Keratinocyte (primary cell): Measurements from ENCODE around the gene TEKT5. TPM values are rescaled to one million over a fixed set of nuclear protein-coding genes. Genes with fewer than 3 reads are reported as not detected.

Source experiments
- DNase-seq: peaks from one replicate; pipeline ENCODE4 v3.0.0-alpha.2; 2011; ENCODE audit warnings: low read depth, missing footprints, low spot score
- FAIRE-seq: peaks from 2 replicates; lab custom pipeline; 2011; peaks lifted over from hg19 to GRCh38; lab: Jason Lieb, UNC
- H2AFZ ChIP-seq: 2 replicates; pipeline ENCODE4 v1.6.0; 2012; ENCODE audit warnings: low read length, control low read depth, inconsistent platforms; ENCODE audit not compliant: control insufficient read depth
- H3K27ac ChIP-seq: 2 replicates; pipeline ENCODE4 v1.5.1; 2011; ENCODE audit warnings: low read length; ENCODE audit not compliant: control insufficient read depth, insufficient read depth
- H3K27me3 ChIP-seq: 3 replicates; pipeline ENCODE4 v1.6.0; 2011; ENCODE audit warnings: low read length; ENCODE audit not compliant: control insufficient read depth, insufficient read depth; ENCODE audit errors: extremely low read depth
- H3K36me3 ChIP-seq, 2 experiments: 2 replicates in 1 of 2; 3 replicates in 1 of 2; pipeline ENCODE4 v1.5.1; 2011; ENCODE audit warnings: low read length in 2 of 2, mild to moderate bottlenecking in 1 of 2; ENCODE audit not compliant: control insufficient read depth in 2 of 2, insufficient read depth in 2 of 2; ENCODE audit errors: extremely low read depth in 1 of 2
- H3K4me1 ChIP-seq: 3 replicates; pipeline ENCODE4 v1.5.1; 2011; ENCODE audit warnings: low read length; ENCODE audit not compliant: control insufficient read depth, insufficient read depth; ENCODE audit errors: extremely low read depth
- H3K4me2 ChIP-seq: 3 replicates; pipeline ENCODE4 v1.6.0; 2011; ENCODE audit warnings: low read depth, low read length; ENCODE audit not compliant: control insufficient read depth, insufficient read depth; ENCODE audit errors: extremely low read depth
- H3K4me3 ChIP-seq, 3 experiments: fragments of 200-600 bp in 1 of 3; sonication (generic) in 1 of 3; 2 replicates in 2 of 3; 3 replicates in 1 of 3; pipeline ENCODE4 v1.5.1; 2011 to 2016; ENCODE audit warnings: low read length in 3 of 3, mild to moderate bottlenecking in 3 of 3, control low read depth in 2 of 3, inconsistent platforms in 1 of 3, low read depth in 1 of 3, mixed read lengths in 1 of 3, mixed run types in 1 of 3, moderate library complexity in 1 of 3; ENCODE audit not compliant: control insufficient read depth in 2 of 3, insufficient read depth in 2 of 3; ENCODE audit errors: extremely low read depth in 1 of 3
- H3K79me2 ChIP-seq: 2 replicates; pipeline ENCODE4 v1.6.0; 2012; ENCODE audit warnings: low read length; ENCODE audit not compliant: control insufficient read depth, insufficient read depth
- H3K9ac ChIP-seq: 3 replicates; pipeline ENCODE4 v1.6.0; 2011; ENCODE audit warnings: low read length; ENCODE audit not compliant: control insufficient read depth, insufficient read depth; ENCODE audit errors: extremely low read depth
- H3K9me1 ChIP-seq: 3 replicates; pipeline ENCODE4 v1.6.0; 2011; ENCODE audit warnings: low read length; ENCODE audit not compliant: control insufficient read depth, insufficient read depth; ENCODE audit errors: extremely low read depth
- H3K9me3 ChIP-seq: 2 replicates; pipeline ENCODE4 v1.5.1; 2012; ENCODE audit warnings: low read depth, low read length; ENCODE audit not compliant: control insufficient read depth
- H4K20me1 ChIP-seq: 3 replicates; pipeline ENCODE4 v1.6.0; 2011; ENCODE audit warnings: low read length; ENCODE audit not compliant: control insufficient read depth, insufficient read depth; ENCODE audit errors: extremely low read depth
- CTCF ChIP-seq, 3 experiments: IDR thresholded peaks in 1 of 3; conservative IDR thresholded peaks in 1 of 3; optimal IDR thresholded peaks in 1 of 3; 2 replicates in 2 of 3; 3 replicates in 1 of 3; pipeline versions ENCODE3 to v1.5.1; 2011; ENCODE audit warnings: low read length in 3 of 3, mild to moderate bottlenecking in 3 of 3, moderate library complexity in 2 of 3, control low read depth in 1 of 3, inconsistent platforms in 1 of 3; ENCODE audit not compliant: insufficient read depth in 2 of 3; ENCODE audit errors: extremely low read depth in 1 of 3
- EZH2 ChIP-seq: IDR thresholded peaks from one replicate; pipeline ENCODE4 v1.6.1; 2012; ENCODE audit warnings: inconsistent platforms, mild to moderate bottlenecking, low read length, moderate library complexity
- dilution Hi-C: fragments of 300-500 bp; cut with MboI; formaldehyde crosslinking; loops from one replicate; pipeline ENCODE4 v1.7.0; 2020; ENCODE audit warnings: low sequenced_read_pairs; ENCODE audit not compliant: extremely low pct_ligation_motif_present
- polyA plus RNA-seq, 5 experiments: library from polyadenylated mRNA; depleted of rRNA in 3 of 5; stranded (reverse) in 3 of 5; stranded (forward) in 1 of 5; unstranded in 1 of 5; fragments of >200 nt; gene quantifications; 1 replicate in 1 of 5; 2 replicates in 3 of 5; 3 replicates in 1 of 5; pipeline versions ENCODE4 v1.2.1 to v1.2.3, GENCODE V29; 2011 to 2012; ENCODE audit warnings: missing spikeins in 2 of 5, low read depth in 1 of 5, low replicate concordance in 1 of 5

The TEKT5 gene
- polyA plus RNA-seq, 1 donor (not counting 4 experiments of a cell fraction or from before 2014, with no cell fraction given) = not detected

- dilution Hi-C loops = no loop called here
Observed at GRCh38 chr16:10598157-10598556, 96.6 kb downstream of the TEKT5 start.

GRCh38 chr16:10597187-10597601 is 97.5 kb downstream of the TEKT5 start:
- no peaks in the 10 kb centered on the region for H3K36me3 ChIP-seq
- no peaks in the 10 kb centered on the region for H3K27me3 ChIP-seq
- H3K9me3 ChIP-seq = no peaks in the 10 kb centered on the region
- H3K4me1 ChIP-seq = peaks cover 20% of the 10 kb centered on the region
- no peak overlapping the region for H3K4me2 ChIP-seq
- dilution Hi-C loops = no loop called here
- TF ChIP-seq CTCF (optimal IDR thresholded peaks at IDR 0.05 in 1 of 3, IDR thresholded peaks at IDR 0.05 in 1 of 3, conservative IDR thresholded peaks at IDR 0.05 in 1 of 3; ENCODE audit: extremely low read depth in 1 of 3, insufficient read depth in 2 of 3, low read length in 3 of 3) (no peak), EZH2 (no peak)
- H3K27ac ChIP-seq = no peak overlapping the region
- no peak overlapping the region for H2AFZ ChIP-seq
- DNase-seq (no peak), FAIRE-seq (no peak)
- H3K4me3 ChIP-seq = no peak overlapping the region
- H3K79me2 ChIP-seq = no peaks in the 10 kb centered on the region
- no peaks in the 10 kb centered on the region for H3K9me1 ChIP-seq
- no peak overlapping the region for H3K9ac ChIP-seq
- H4K20me1 ChIP-seq = no peaks in the 10 kb centered on the region

More at GRCh38 chr16:10598157-10598556, 96.6 kb downstream of the TEKT5 start:
- Histone ChIP-seq H2AFZ (no peak overlapping the region), H3K9me3 (no peaks in the 10 kb centered on the region), H3K4me2 (no peak overlapping the region), H3K27me3 (peaks cover 3% of the 10 kb centered on the region), H3K79me2 (no peaks in the 10 kb centered on the region), H3K4me3 (no peak overlapping the region), H3K27ac (no peak overlapping the region), H3K4me1 (peaks cover 20% of the 10 kb centered on the region), H3K9me1 (no peaks in the 10 kb centered on the region), H4K20me1 (no peaks in the 10 kb centered on the region), H3K36me3 (no peaks in the 10 kb centered on the region), H3K9ac (no peak overlapping the region)
- no peak for DNase-seq
- no peak for FAIRE-seq
- TF ChIP-seq EZH2 (no peak), CTCF (optimal IDR thresholded peaks at IDR 0.05 in 1 of 3, IDR thresholded peaks at IDR 0.05 in 1 of 3, conservative IDR thresholded peaks at IDR 0.05 in 1 of 3; ENCODE audit: extremely low read depth in 1 of 3, insufficient read depth in 2 of 3, low read length in 3 of 3) (no peak)
